Measurements from ENCODE around the gene SLAIN2.

DNA sequence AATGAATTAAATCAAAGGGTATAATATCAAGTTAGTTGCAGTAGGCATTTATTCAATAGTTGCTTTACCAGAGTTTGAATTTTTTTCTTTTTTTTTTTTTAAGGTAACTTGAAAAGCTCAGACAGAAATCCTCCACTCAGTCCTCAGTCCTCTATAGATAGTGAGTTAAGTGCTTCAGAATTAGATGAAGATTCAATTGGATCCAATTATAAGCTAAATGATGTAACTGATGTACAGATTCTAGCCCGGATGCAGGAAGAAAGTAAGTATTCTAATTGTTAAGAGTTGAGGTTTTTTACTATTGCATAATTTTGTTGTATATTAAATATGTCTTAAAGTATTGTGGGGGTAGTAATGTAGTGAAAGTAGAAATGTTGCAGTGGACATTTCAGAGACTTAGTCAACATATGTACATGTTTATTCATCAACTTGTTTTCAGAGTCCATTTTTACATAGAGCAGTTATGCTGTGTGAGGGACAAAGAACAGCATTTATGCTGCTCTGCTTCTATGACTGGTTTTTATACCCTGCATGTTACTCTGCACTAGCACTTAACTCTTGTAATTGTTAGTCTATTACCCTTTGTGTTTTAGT is 38.4 kb downstream of the SLAIN2 start:
- TF ChIP-seq, protein P1, sequence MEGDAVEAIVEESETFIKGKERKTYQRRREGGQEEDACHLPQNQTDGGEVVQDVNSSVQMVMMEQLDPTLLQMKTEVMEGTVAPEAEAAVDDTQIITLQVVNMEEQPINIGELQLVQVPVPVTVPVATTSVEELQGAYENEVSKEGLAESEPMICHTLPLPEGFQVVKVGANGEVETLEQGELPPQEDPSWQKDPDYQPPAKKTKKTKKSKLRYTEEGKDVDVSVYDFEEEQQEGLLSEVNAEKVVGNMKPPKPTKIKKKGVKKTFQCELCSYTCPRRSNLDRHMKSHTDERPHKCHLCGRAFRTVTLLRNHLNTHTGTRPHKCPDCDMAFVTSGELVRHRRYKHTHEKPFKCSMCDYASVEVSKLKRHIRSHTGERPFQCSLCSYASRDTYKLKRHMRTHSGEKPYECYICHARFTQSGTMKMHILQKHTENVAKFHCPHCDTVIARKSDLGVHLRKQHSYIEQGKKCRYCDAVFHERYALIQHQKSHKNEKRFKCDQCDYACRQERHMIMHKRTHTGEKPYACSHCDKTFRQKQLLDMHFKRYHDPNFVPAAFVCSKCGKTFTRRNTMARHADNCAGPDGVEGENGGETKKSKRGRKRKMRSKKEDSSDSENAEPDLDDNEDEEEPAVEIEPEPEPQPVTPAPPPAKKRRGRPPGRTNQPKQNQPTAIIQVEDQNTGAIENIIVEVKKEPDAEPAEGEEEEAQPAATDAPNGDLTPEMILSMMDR (IDR thresholded peaks at IDR 0.05) = no peak
- TF ChIP-seq ZFX (IDR thresholded peaks at IDR 0.05; ENCODE audit: borderline replicate concordance) = no peak

All from 22Rv1 (cell line).